ENCODE results near the gene PIK3R1.

PIK3R1 gene

DNA sequence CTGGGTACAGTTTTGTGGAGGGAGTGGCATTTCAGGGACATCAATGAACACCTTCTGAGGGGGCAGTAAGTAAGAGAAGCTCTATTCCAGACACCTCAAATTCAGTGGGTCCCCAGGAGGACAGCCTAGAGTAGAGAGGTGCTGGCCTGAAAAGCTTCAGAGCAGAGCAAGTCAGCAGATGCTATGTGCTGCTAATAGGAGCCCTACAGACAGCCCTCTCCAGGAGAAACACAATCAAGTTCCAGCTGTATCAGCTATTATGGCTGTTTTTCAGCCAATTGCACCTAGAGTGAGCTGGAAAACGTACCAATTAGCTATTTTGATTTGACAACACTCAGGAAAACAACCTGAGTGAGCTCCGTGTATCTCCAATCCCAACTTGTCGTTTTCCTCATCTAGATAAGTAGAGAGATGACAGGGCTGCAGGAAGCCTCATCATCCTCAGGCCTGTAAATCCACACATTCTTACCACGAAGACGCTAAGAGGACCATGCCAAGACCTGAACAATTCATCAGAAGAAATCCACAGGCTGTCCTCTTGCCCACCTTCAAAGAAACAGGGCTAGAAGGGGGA, 104.9 kb downstream of the PIK3R1 start:
- TF ChIP-seq CTCF (IDR thresholded peaks at IDR 0.05; ENCODE audit: low read depth, low read length, poor library complexity, severe bottlenecking) (no peak), EZH2phosphoT487 (IDR thresholded peaks at IDR 0.05; ENCODE audit: borderline replicate concordance, low read length) (no peak)
- H3F3A ChIP-seq (ENCODE audit: control insufficient read depth, insufficient read depth), result no peaks in the 10 kb centered on the region
- peaks cover 7% of the 10 kb centered on the region; the same call in 1 of the 2 replicates for H3K9me3 ChIP-seq (ENCODE audit: control insufficient read depth, insufficient read depth, low read length)
- peaks cover 3% of the 10 kb centered on the region; the same call in 1 of the 2 replicates for H3K4me1 ChIP-seq (ENCODE audit: control insufficient read depth, low read length)
- no peak overlapping the region for H3K27ac ChIP-seq (ENCODE audit: low read depth, low read length)
- 0 out of 2 replicates have a peak, but pooled peaks cover 2% of the 10 kb centered on the region for H3K27me3 ChIP-seq (ENCODE audit: control insufficient read depth, low read length)
- H3K79me2 ChIP-seq (ENCODE audit: control insufficient read depth, low read length), result no peaks in the 10 kb centered on the region
- H3K9me2 ChIP-seq (replicated peaks; ENCODE audit: control insufficient read depth, low read length), result no peaks in the 10 kb centered on the region
- H3K36me3 ChIP-seq (ENCODE audit: control insufficient read depth, low read length), result no peaks in the 10 kb centered on the region
- no peaks in the 10 kb centered on the region for H4K20me1 ChIP-seq (ENCODE audit: control insufficient read depth, insufficient read depth, low read depth, low read length)
- no peak overlapping the region for H3K4me2 ChIP-seq (ENCODE audit: low read length)
- no peak overlapping the region for H3K4me3 ChIP-seq (ENCODE audit: low read length)

GRCh38 chr5:68325065-68325580, 109.6 kb downstream of the PIK3R1 start:
- no peak overlapping the region for H3K4me2 ChIP-seq (ENCODE audit: low read length)

DNA sequence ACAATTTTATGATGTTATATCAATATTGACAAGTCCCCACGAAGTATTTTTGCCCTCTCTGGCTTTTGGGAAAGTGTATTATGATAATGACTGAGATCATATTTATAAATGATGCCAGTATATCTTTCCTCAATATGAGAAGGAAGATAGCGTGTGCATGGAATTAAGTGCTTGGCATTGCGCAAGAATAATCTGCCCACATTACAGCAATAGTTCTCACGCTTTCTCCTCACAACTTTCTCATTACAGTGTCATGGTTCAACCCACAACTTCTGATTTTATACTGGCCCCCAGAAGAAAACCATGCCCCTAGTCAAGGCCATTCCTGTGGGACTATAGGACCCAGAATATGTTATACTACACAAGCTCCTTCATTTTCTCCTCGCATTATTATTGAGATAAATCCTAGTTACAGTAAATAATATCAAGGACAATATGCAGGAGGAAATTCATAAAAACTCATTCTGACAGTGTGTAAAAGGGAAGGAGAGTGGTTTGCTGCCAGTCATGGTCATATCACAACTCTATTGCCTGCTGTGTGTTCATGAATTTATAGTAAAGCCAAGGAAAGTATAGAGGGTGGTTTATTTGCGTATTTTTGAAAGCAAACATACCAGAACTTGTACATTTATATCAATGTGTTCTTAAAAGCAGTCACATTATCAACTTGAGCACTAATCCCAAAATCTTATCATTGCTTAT, 114.1 kb downstream of the PIK3R1 start:
- TF ChIP-seq CTCF (IDR thresholded peaks at IDR 0.05; ENCODE audit: low read depth, low read length, poor library complexity, severe bottlenecking) (no peak), EZH2phosphoT487 (IDR thresholded peaks at IDR 0.05; ENCODE audit: borderline replicate concordance, low read length) (no peak)
- Histone ChIP-seq H3K27ac (ENCODE audit: low read depth, low read length) (no peak overlapping the region), H3K4me1 (ENCODE audit: control insufficient read depth, low read length) (peaks cover 22% of the 10 kb centered on the region), H3K4me2 (ENCODE audit: low read length) (no peak overlapping the region), H3K4me3 (ENCODE audit: low read length) (no peak overlapping the region), H3K36me3 (ENCODE audit: control insufficient read depth, low read length) (no peaks in the 10 kb centered on the region), H3F3A (ENCODE audit: control insufficient read depth, insufficient read depth) (no peaks in the 10 kb centered on the region), H4K20me1 (ENCODE audit: control insufficient read depth, insufficient read depth, low read depth, low read length) (no peaks in the 10 kb centered on the region), H3K9me2 (replicated peaks; ENCODE audit: control insufficient read depth, low read length) (no peaks in the 10 kb centered on the region), H3K79me2 (ENCODE audit: control insufficient read depth, low read length) (no peaks in the 10 kb centered on the region), H3K9me3 (ENCODE audit: control insufficient read depth, insufficient read depth, low read length) (peaks cover 6% of the 10 kb centered on the region; the same call in 1 of the 2 replicates), H3K27me3 (ENCODE audit: control insufficient read depth, low read length) (no peaks in the 10 kb centered on the region)

More at GRCh38 chr5:68325065-68325580, 109.6 kb downstream of the PIK3R1 start:
- TF ChIP-seq CTCF (IDR thresholded peaks at IDR 0.05; ENCODE audit: low read depth, low read length, poor library complexity, severe bottlenecking) (no peak), EZH2phosphoT487 (IDR thresholded peaks at IDR 0.05; ENCODE audit: borderline replicate concordance, low read length) (no peak)
- Histone ChIP-seq H3K9me3 (ENCODE audit: control insufficient read depth, insufficient read depth, low read length) (peaks cover 7% of the 10 kb centered on the region; the same call in 1 of the 2 replicates), H3K9me2 (replicated peaks; ENCODE audit: control insufficient read depth, low read length) (no peaks in the 10 kb centered on the region), H3K27me3 (ENCODE audit: control insufficient read depth, low read length) (0 out of 2 replicates have a peak, but pooled peaks cover under 1% of the 10 kb centered on the region), H3K4me1 (ENCODE audit: control insufficient read depth, low read length) (peaks cover 3% of the 10 kb centered on the region; the same call in 1 of the 2 replicates), H3K79me2 (ENCODE audit: control insufficient read depth, low read length) (no peaks in the 10 kb centered on the region), H3K27ac (ENCODE audit: low read depth, low read length) (no peak overlapping the region), H3K36me3 (ENCODE audit: control insufficient read depth, low read length) (no peaks in the 10 kb centered on the region), H4K20me1 (ENCODE audit: control insufficient read depth, insufficient read depth, low read depth, low read length) (no peaks in the 10 kb centered on the region), H3F3A (ENCODE audit: control insufficient read depth, insufficient read depth) (no peaks in the 10 kb centered on the region), H3K4me3 (ENCODE audit: low read length) (no peak overlapping the region)
